H9 (cell line): ENCODE data around the gene PLCXD1. TPM values are rescaled to one million over a fixed set of nuclear protein-coding genes. Genes with fewer than 3 reads are reported as not detected.

Source experiments
- DNase-seq: peaks from one replicate; pipeline ENCODE4 v3.0.0-alpha.2; 2017
- H2AFZ ChIP-seq: one replicate; pipeline ENCODE4 v1.6.1; 2013; ENCODE audit warnings: mild to moderate bottlenecking, low read length, control low read depth, moderate library complexity
- H2AK5ac ChIP-seq: 2 replicates; pipeline ENCODE4 v1.6.1; 2013; ENCODE audit warnings: low read length, control low read depth, mixed read lengths; ENCODE audit not compliant: insufficient read length
- H2BK120ac ChIP-seq: one replicate; pipeline ENCODE4 v1.6.1; 2013; ENCODE audit warnings: low read depth, mild to moderate bottlenecking, low read length, control low read depth, inconsistent platforms; ENCODE audit not compliant: poor library complexity, severe bottlenecking
- H2BK12ac ChIP-seq: 2 replicates; pipeline ENCODE4 v1.6.1; 2013; ENCODE audit warnings: low read length, control low read depth, mixed read lengths, low read depth; ENCODE audit not compliant: insufficient read length
- H2BK15ac ChIP-seq: 2 replicates; pipeline ENCODE4 v1.6.1; 2013; ENCODE audit warnings: low read depth, low read length, control low read depth
- H2BK20ac ChIP-seq: one replicate; pipeline ENCODE4 v1.6.1; 2013; ENCODE audit warnings: low read depth, mild to moderate bottlenecking, low read length, control low read depth, inconsistent platforms; ENCODE audit not compliant: poor library complexity, severe bottlenecking
- H2BK5ac ChIP-seq: 2 replicates; pipeline ENCODE4 v1.6.1; 2013; ENCODE audit warnings: low read length, control low read depth, mixed read lengths; ENCODE audit not compliant: insufficient read length
- H3K14ac ChIP-seq: 2 replicates; pipeline ENCODE4 v1.6.1; 2013; ENCODE audit warnings: low read length, control low read depth; ENCODE audit not compliant: insufficient read depth
- H3K18ac ChIP-seq: 2 replicates; pipeline ENCODE4 v1.6.1; 2013; ENCODE audit warnings: low read depth, mild to moderate bottlenecking, mixed read lengths, low read length, control low read depth; ENCODE audit not compliant: insufficient read length
- H3K23ac ChIP-seq: 2 replicates; pipeline ENCODE4 v1.6.1; 2013; ENCODE audit warnings: low read length, control low read depth, mixed read lengths, low read depth; ENCODE audit not compliant: insufficient read length
- H3K23me2 ChIP-seq: 2 replicates; pipeline ENCODE4 v1.6.1; 2013; ENCODE audit warnings: low read depth, mild to moderate bottlenecking, mixed read lengths, low read length, control low read depth; ENCODE audit not compliant: insufficient read length, poor library complexity, severe bottlenecking
- H3K27ac ChIP-seq: 2 replicates; pipeline ENCODE4 v1.5.1; 2013; ENCODE audit warnings: low read length, control low read depth, mixed read lengths, low read depth; ENCODE audit not compliant: insufficient read length
- H3K27me3 ChIP-seq: 2 replicates; pipeline ENCODE4 v1.6.1; 2013; ENCODE audit warnings: low read length, control low read depth, inconsistent platforms; ENCODE audit not compliant: insufficient read depth
- H3K4ac ChIP-seq: 2 replicates; pipeline ENCODE4 v1.6.1; 2013; ENCODE audit warnings: low read depth, mild to moderate bottlenecking, control low read depth, inconsistent platforms, low read length, moderate library complexity
- H3K4me1 ChIP-seq: 2 replicates; pipeline ENCODE4 v1.6.1; 2013; ENCODE audit warnings: low read length, control low read depth, inconsistent platforms; ENCODE audit not compliant: insufficient read depth
- H3K4me2 ChIP-seq: 2 replicates; pipeline ENCODE4 v1.6.1; 2013; ENCODE audit warnings: low read length, control low read depth, mixed read lengths; ENCODE audit not compliant: insufficient read length, insufficient read depth
- H3K56ac ChIP-seq: 2 replicates; pipeline ENCODE4 v1.6.1; 2013; ENCODE audit warnings: low read depth, mild to moderate bottlenecking, mixed read lengths, low read length, control low read depth; ENCODE audit not compliant: insufficient read length
- H3K79me1 ChIP-seq: 2 replicates; pipeline ENCODE4 v1.6.1; 2013; ENCODE audit warnings: low read depth, mild to moderate bottlenecking, moderate library complexity, low read length, control low read depth, inconsistent platforms; ENCODE audit not compliant: insufficient read depth, poor library complexity, severe bottlenecking
- H3K79me2 ChIP-seq: 2 replicates; pipeline ENCODE4 v1.6.1; 2013; ENCODE audit warnings: low read length, control low read depth, inconsistent platforms; ENCODE audit not compliant: insufficient read depth
- H3K9ac ChIP-seq: 2 replicates; pipeline ENCODE4 v1.6.1; 2013; ENCODE audit warnings: low read length, control low read depth, mixed read lengths; ENCODE audit not compliant: insufficient read length; ENCODE audit errors: extremely low read depth
- H3K9me3 ChIP-seq: one replicate; pipeline ENCODE4 v1.6.1; 2013; ENCODE audit warnings: low read depth, low read length, inconsistent platforms; ENCODE audit not compliant: control insufficient read depth
- H3T11ph ChIP-seq: one replicate; pipeline ENCODE4 v1.6.1; 2013; ENCODE audit warnings: mild to moderate bottlenecking, low read length, control low read depth, inconsistent platforms
- H4K20me1 ChIP-seq: one replicate; pipeline ENCODE4 v1.6.1; 2013; ENCODE audit not compliant: control insufficient read depth, insufficient read length, insufficient read depth
- H4K5ac ChIP-seq: 2 replicates; pipeline ENCODE4 v1.6.1; 2013; ENCODE audit warnings: low read depth, mild to moderate bottlenecking, mixed read lengths, low read length, control low read depth; ENCODE audit not compliant: insufficient read length
- H4K8ac ChIP-seq: replicated peaks from 2 replicates; pipeline ENCODE4 v1.6.1; 2013; ENCODE audit warnings: low read length, control low read depth, mixed read lengths, low read depth; ENCODE audit not compliant: insufficient read length
- H4K91ac ChIP-seq: 2 replicates; pipeline ENCODE4 v1.6.1; 2013; ENCODE audit warnings: low read depth, mild to moderate bottlenecking, moderate library complexity, mixed read lengths, low read length, control low read depth; ENCODE audit not compliant: insufficient read length
- H3K27ac Mint-ChIP-seq, 3 experiments: 2 replicates in 2 of 3; 3 replicates in 1 of 3; pipeline ENCODE4 v1.8.0; 2020 to 2021; ENCODE audit warnings: mixed read lengths in 3 of 3, mild to moderate bottlenecking in 1 of 3, moderate library complexity in 1 of 3
- H3K27me3 Mint-ChIP-seq: 2 replicates; pipeline ENCODE4 v1.8.0; 2021; ENCODE audit warnings: low read depth, mild to moderate bottlenecking, moderate library complexity, mixed read lengths
- H3K36me3 Mint-ChIP-seq, 3 experiments: 2 replicates in 2 of 3; 3 replicates in 1 of 3; pipeline ENCODE4 v1.8.0; 2020 to 2021; ENCODE audit warnings: low read depth in 3 of 3, mixed read lengths in 3 of 3; ENCODE audit not compliant: insufficient read depth in 1 of 3
- H3K4me1 Mint-ChIP-seq, 2 experiments: 2 replicates each; pipeline ENCODE4 v1.8.0; 2020; ENCODE audit warnings: mixed read lengths in 2 of 2
- H3K4me3 Mint-ChIP-seq, 2 experiments: 2 replicates in 1 of 2; 3 replicates in 1 of 2; pipeline ENCODE4 v1.8.0; 2020 to 2021; ENCODE audit warnings: mild to moderate bottlenecking in 2 of 2, mixed read lengths in 2 of 2, moderate library complexity in 1 of 2
- H3K9me3 Mint-ChIP-seq, 2 experiments: 2 replicates in 1 of 2; 3 replicates in 1 of 2; pipeline ENCODE4 v1.8.0; 2020; ENCODE audit warnings: mild to moderate bottlenecking in 2 of 2, mixed read lengths in 2 of 2, moderate library complexity in 1 of 2
- WGBS: extraction: QIAGEN DNeasy Blood & Tissue Kit; methylation state at CpG from one replicate; pipeline ENCODE4 v1.1.7; 2013; ENCODE audit warnings: missing lambda C conversion rate, low lambda C conversion rate, mixed read lengths; ENCODE audit not compliant: insufficient read length; ENCODE audit errors: extremely low coverage; 5-methylcytosine and 5-hydroxymethylcytosine counted together
- total RNA-seq: library from RNA; stranded (reverse); gene quantifications from 2 replicates; pipeline ENCODE4 v1.2.1, GENCODE V29; 2021
- TF ChIP-seq, protein P1 (sequence below): fragments of 200-600 bp; sonication (generic); conservative IDR thresholded peaks from 3 replicates; pipeline ENCODE4 v1.8.0; 2021; ENCODE audit warnings: antibody characterized with exemption, mild to moderate bottlenecking

Gene PLCXD1
- total RNA-seq, 1 experiment from 2014 or later, result 96.5 TPM

- Histone ChIP-seq H3K56ac (no peak overlapping the region), H2BK15ac (no peak overlapping the region), H3K18ac (peak overlapping the region; percentile 28), H2BK5ac (no peak overlapping the region), H2AFZ (no peak overlapping the region), H4K5ac (no peak overlapping the region), H3K4ac (no peak overlapping the region), H3K27me3 (no peaks in the 10 kb centered on the region), H3K9ac (no peak overlapping the region), H3K14ac (no peak overlapping the region; the same call in 1 of the 2 replicates), H3K79me2 (no peaks in the 10 kb centered on the region), H3K23ac (no peak overlapping the region), H3K4me2 (no peak overlapping the region), H4K91ac (no peak overlapping the region), H4K20me1 (no peaks in the 10 kb centered on the region), H3K27ac (no peak overlapping the region), H2AK5ac (no peak overlapping the region), H2BK120ac (no peak overlapping the region), H3K79me1 (no peaks in the 10 kb centered on the region), H4K8ac (no peak overlapping the region), H3K23me2 (no peaks in the 10 kb centered on the region), H2BK20ac (no peak overlapping the region), H3K4me1 (no peaks in the 10 kb centered on the region), H2BK12ac (no peak overlapping the region), H3K9me3 (no peaks in the 10 kb centered on the region), H3T11ph (no peak overlapping the region)
- Mint-ChIP-seq H3K4me1 (0 out of 4 replicates have a peak, but pooled peaks cover 0 to 2% of the 10 kb centered on the region in 2 experiments), H3K4me3 (peak overlapping the region in 1 of 2 experiments; percentile 30; a peak in 1 of 5 replicates), H3K27ac (no peak overlapping the region), H3K9me3 (peaks cover 11 to 12% of the 10 kb centered on the region in 2 experiments), H3K27me3 (peaks cover 5% of the 10 kb centered on the region), H3K36me3 (peaks cover 2 to 16% (median 8%) of the 10 kb centered on the region in 3 experiments; a peak in 6 of 7 replicates)
- TF ChIP-seq, protein P1, sequence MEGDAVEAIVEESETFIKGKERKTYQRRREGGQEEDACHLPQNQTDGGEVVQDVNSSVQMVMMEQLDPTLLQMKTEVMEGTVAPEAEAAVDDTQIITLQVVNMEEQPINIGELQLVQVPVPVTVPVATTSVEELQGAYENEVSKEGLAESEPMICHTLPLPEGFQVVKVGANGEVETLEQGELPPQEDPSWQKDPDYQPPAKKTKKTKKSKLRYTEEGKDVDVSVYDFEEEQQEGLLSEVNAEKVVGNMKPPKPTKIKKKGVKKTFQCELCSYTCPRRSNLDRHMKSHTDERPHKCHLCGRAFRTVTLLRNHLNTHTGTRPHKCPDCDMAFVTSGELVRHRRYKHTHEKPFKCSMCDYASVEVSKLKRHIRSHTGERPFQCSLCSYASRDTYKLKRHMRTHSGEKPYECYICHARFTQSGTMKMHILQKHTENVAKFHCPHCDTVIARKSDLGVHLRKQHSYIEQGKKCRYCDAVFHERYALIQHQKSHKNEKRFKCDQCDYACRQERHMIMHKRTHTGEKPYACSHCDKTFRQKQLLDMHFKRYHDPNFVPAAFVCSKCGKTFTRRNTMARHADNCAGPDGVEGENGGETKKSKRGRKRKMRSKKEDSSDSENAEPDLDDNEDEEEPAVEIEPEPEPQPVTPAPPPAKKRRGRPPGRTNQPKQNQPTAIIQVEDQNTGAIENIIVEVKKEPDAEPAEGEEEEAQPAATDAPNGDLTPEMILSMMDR, result no peak
- no CpG with 5 or more reads among the region's 51 CpGs for WGBS
- DNase-seq, result no peak
Measured at GRCh38 chrX:331151-331824, 50.1 kb downstream of the PLCXD1 start.
